IPS-15b (cell line): ENCODE results near the gene SNX3.
"Not testable (repeated sequence)": the region's sequence is repeated elsewhere in the genome, so short reads cannot be mapped to it uniquely, and the experiment has no call there.

Experiments used
- H3K27me3 ChIP-seq: one replicate; pipeline ENCODE4 v1.6.1; 2013; ENCODE audit warnings: low read length; ENCODE audit not compliant: control insufficient read depth, insufficient read depth
- H3K36me3 ChIP-seq: one replicate; pipeline ENCODE4 v1.6.1; 2013; ENCODE audit warnings: low read length; ENCODE audit not compliant: control insufficient read depth, insufficient read depth
- H3K4me1 ChIP-seq: one replicate; pipeline ENCODE4 v1.6.1; 2013; ENCODE audit warnings: mild to moderate bottlenecking, low read length; ENCODE audit not compliant: control insufficient read depth, insufficient read depth
- H3K4me3 ChIP-seq: one replicate; pipeline ENCODE4 v1.5.1; 2013; ENCODE audit warnings: low read depth, low read length
- H3K9ac ChIP-seq: one replicate; pipeline ENCODE4 v1.6.1; 2013; ENCODE audit warnings: low read depth, mild to moderate bottlenecking, low read length
- H3K9me3 ChIP-seq: one replicate; pipeline ENCODE4 v1.6.1; 2013; ENCODE audit warnings: mild to moderate bottlenecking, low read length; ENCODE audit not compliant: control insufficient read depth, insufficient read depth

Gene SNX3

GRCh38 chr6:108260809-108261569 is at the start of gene SNX3:
Gene SNX3, minus strand, starts transcription at chr6:108261040. Its CDS starts 119 bp downstream, at chr6:108260921.
- Histone ChIP-seq H3K9ac (peak within 1 kb of the TSS; percentile 87), H3K4me3 (peak within 1 kb of the TSS; percentile 74), H3K27me3 (no peaks in the 10 kb centered on the region), H3K9me3 (no peaks in the 10 kb centered on the region), H3K36me3 (no peaks in the 10 kb centered on the region), H3K4me1 (peaks cover 5% of the 10 kb centered on the region)

- Histone ChIP-seq H3K4me1 (peaks cover 3% of the 10 kb centered on the region), H3K9me3 (no peaks in the 10 kb centered on the region), H3K27me3 (no peaks in the 10 kb centered on the region), H3K4me3 (no peak overlapping the region), H3K9ac (no peak overlapping the region), H3K36me3 (no peaks in the 10 kb centered on the region)
Measured at GRCh38 chr6:108309844-108310243, 49.0 kb upstream of the SNX3 start.

- not testable (repeated sequence) for H3K4me1 ChIP-seq, H3K36me3 ChIP-seq, H3K9me3 ChIP-seq, H3K27me3 ChIP-seq, H3K9ac ChIP-seq, H3K4me3 ChIP-seq
Measured at GRCh38 chr6:108308641-108309040, 47.8 kb upstream of the SNX3 start.

GRCh38 chr6:108304646-108305045 is 43.8 kb upstream of the SNX3 start:
- Histone ChIP-seq H3K27me3 (no peaks in the 10 kb centered on the region), H3K4me3 (no peak overlapping the region), H3K9ac (no peak overlapping the region), H3K4me1 (peaks cover 4% of the 10 kb centered on the region), H3K9me3 (no peaks in the 10 kb centered on the region), H3K36me3 (no peaks in the 10 kb centered on the region)

GRCh38 chr6:108302386-108302785 is 41.5 kb upstream of the SNX3 start:
- no peaks in the 10 kb centered on the region for H3K27me3 ChIP-seq
- H3K9me3 ChIP-seq, result no peaks in the 10 kb centered on the region
- no peaks in the 10 kb centered on the region for H3K36me3 ChIP-seq
- H3K4me3 ChIP-seq, result no peak overlapping the region
- peaks cover 4% of the 10 kb centered on the region for H3K4me1 ChIP-seq
- H3K9ac ChIP-seq, result no peak overlapping the region

- Histone ChIP-seq H3K4me3 (peak overlapping the region; percentile 92), H3K9ac (peak overlapping the region; percentile 85), H3K27me3 (no peaks in the 10 kb centered on the region), H3K9me3 (no peaks in the 10 kb centered on the region), H3K4me1 (peaks cover 4% of the 10 kb centered on the region), H3K36me3 (no peaks in the 10 kb centered on the region)
Measured at GRCh38 chr6:108295676-108296075, 34.8 kb upstream of the SNX3 start.

GRCh38 chr6:108294727-108295625 is 34.1 kb upstream of the SNX3 start, which contains the start of gene AFG1L:
Gene AFG1L, plus strand, starts transcription at chr6:108295054. Its CDS starts 26 bp downstream, at chr6:108295080.
- Histone ChIP-seq H3K4me1 (peaks cover 4% of the 10 kb centered on the region), H3K27me3 (no peaks in the 10 kb centered on the region), H3K4me3 (peak within 1 kb of the TSS; percentile 92), H3K9me3 (no peaks in the 10 kb centered on the region), H3K36me3 (no peaks in the 10 kb centered on the region), H3K9ac (peak within 1 kb of the TSS; percentile 85)

- Histone ChIP-seq H3K4me1 (peaks cover 4% of the 10 kb centered on the region), H3K36me3 (no peaks in the 10 kb centered on the region), H3K9ac (no peak overlapping the region), H3K4me3 (peak overlapping the region; percentile 92), H3K27me3 (no peaks in the 10 kb centered on the region), H3K9me3 (no peaks in the 10 kb centered on the region)
Measured at GRCh38 chr6:108294297-108294726, 33.5 kb upstream of the SNX3 start.

- Histone ChIP-seq H3K4me1 (peaks cover 4% of the 10 kb centered on the region), H3K4me3 (peak overlapping the region; percentile 92), H3K27me3 (no peaks in the 10 kb centered on the region), H3K36me3 (no peaks in the 10 kb centered on the region), H3K9me3 (no peaks in the 10 kb centered on the region), H3K9ac (no peak overlapping the region)
Measured at GRCh38 chr6:108293527-108294296, 32.9 kb upstream of the SNX3 start.

- not testable (repeated sequence) for H3K9ac ChIP-seq, H3K9me3 ChIP-seq, H3K36me3 ChIP-seq, H3K27me3 ChIP-seq, H3K4me1 ChIP-seq, H3K4me3 ChIP-seq
Measured at GRCh38 chr6:108292561-108292960, 31.7 kb upstream of the SNX3 start.

GRCh38 chr6:108291091-108291490 is 30.3 kb upstream of the SNX3 start:
- Histone ChIP-seq H3K27me3 (no peaks in the 10 kb centered on the region), H3K9ac (no peak overlapping the region), H3K4me1 (peaks cover 4% of the 10 kb centered on the region), H3K36me3 (no peaks in the 10 kb centered on the region), H3K4me3 (no peak overlapping the region), H3K9me3 (no peaks in the 10 kb centered on the region)
